Measurements from ENCODE around the gene COBL.

The COBL gene

DNA sequence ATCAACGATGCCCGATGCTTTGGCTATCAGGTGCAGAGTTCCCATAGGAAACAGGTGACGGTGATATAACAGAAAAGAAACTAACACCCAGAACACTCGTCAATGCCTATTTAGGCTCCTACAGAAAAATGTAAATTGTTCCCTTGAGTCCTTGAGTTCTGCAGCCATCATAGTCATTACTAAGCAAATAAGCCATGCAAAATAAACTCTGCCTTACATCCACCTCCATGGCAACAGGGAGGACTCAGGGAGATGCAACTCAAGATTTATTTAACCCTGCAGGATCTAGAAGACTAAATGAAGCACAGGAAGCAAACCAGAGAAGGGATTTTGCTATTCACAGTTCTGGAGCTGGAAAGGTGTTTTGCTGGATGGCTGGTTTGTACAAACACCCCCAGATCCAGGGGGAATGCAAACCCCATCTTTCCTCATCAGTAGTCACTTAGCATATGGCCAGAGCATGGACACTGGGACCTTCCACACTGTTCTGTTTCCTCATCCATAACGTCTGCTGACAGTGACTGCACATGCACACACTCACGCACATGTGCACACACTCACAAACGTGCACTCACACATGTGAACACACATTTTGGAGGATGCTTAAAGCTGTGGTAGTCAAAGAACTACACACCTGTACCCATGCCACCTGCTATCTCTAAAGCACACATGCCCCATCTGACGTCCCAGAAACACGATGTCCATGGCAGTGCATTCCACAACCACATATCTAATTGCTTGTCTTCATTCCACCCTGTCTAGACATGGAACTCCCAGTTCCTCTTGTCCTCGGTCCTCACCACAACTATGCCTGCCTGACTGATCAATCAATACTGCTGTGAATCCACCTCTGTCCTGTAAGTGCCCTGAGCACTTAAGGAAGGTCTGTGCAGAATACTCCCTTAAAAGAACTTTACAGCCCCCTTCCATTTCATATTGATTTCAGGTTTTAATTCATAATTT, 178.2 kb downstream of the COBL start:
- DNase-seq: peak; percentile 80

- DNase-seq: no peak
Measured at GRCh38 chr7:51135576-51135975, 181.0 kb downstream of the COBL start.

DNA sequence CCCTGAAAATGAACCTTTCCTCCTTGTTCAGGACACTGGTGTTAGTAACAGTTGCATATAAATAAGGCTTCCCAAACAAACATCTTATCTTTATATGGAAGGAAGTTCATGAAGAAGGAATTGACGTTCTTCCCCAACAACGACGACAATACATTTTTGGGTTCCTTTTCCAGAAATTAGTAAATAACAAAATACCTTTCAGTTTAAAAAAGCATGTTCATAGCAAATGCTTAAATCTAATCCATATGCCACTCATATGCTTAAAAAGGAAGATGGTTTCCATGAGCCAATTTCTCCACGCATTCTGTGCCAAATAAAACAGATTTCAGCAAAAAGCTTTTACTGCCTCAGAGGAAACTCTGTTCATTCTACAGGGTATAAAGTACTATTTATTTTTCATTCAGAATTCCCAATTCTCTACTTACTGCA, 182.6 kb downstream of the COBL start:
- DNase-seq: no peak

- DNase-seq: no peak
Measured at GRCh38 chr7:51132661-51133060, 183.9 kb downstream of the COBL start.

DNA sequence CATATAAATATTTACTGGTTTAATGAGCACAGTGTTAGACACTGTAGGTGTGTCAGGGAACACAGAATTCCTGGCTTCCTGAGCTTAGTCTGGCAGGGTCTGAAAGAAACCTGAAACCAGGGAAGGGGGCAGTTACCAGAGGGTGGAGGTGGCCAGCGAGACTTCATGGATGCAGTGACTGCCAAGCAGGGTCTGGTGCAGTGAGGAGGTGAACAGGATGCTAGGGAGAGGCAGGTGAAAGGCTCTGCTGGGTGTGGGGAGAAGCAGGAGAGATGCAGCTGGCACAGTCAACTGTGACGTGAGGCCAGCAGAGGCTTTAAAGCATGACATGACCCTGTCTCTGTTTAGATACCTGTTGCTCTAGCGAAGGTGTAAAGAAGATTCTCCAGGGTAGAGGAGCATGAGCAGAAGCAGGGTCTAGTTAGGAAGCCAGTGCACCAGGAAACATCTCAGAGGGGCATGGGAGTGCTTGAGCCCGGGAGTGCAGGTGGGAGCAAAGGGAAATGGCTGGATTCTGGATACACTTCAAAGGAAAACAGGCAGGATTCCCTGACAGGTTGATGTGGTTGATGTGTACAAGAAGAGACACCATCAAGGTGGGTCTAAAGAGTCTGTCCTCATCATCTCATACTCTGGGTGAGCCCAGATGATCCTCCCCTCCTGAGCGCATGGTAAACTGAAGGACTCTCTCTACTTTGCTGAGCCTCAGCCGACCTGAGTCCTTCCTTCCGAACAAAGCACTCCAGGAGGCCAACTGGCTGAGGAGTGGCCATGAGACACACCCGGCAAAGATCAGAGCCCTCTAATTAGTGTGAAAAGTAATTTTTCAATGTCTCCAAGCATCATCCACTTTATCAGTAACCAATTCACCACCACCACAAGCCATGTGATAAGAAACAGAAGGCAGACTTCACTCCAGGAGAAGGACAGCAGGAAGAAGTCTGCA, 186.8 kb downstream of the COBL start:
- no peak for DNase-seq

- no peak for DNase-seq
Measured at GRCh38 chr7:51128545-51129435, 187.8 kb downstream of the COBL start.

DNA sequence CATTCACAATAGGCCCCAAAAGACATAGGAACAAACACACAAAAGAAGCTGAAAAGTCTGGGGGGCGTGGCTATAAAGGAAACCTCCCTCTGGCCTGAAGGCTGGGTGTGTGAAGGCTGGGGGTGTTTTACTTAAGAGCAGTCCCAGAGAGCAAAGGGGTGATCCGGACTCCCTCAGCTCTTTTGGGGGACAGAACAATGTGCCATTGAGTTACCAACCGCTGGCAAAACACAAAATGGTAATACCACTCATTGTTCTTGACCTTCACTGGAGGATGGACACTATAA, 189.0 kb downstream of the COBL start:
- DNase-seq: no peak

DNA sequence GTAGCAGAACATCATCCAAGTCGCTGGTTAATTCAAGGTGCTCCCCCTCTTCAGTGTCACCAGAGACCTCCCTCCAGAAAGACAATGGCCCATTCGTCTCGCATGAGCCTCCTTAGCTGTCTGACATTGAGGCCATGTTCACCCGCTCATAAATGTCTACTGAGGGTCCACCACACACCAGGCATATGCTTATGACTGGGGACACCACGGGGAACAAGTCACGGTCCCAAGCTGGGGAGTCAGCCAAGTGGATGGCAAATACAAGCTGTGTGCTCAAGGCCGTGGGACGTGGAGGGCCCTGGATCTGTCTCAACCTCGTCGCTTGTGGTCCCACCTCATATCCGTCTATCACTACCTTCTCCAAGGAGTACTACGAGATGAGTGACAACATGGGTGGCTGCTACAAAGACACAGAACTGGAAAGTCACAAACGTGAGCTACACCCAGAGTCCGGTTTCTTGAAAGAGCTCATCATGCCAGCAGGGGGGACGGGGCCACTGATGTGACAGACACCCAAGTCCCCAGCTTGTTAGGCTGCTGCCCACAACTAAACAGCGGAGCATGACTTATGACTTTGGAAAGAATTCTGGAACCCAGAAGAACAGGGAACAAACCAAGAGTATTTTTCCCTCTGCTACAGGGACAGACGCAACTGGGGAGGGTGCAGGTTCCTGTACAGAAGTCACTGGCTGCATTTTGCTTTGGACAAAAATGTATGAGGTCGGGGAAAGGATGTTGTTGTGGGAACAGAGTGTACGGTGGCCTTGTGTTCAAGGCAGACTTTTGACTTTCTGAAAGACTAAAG, 189.6 kb downstream of the COBL start:
- DNase-seq: no peak

DNA sequence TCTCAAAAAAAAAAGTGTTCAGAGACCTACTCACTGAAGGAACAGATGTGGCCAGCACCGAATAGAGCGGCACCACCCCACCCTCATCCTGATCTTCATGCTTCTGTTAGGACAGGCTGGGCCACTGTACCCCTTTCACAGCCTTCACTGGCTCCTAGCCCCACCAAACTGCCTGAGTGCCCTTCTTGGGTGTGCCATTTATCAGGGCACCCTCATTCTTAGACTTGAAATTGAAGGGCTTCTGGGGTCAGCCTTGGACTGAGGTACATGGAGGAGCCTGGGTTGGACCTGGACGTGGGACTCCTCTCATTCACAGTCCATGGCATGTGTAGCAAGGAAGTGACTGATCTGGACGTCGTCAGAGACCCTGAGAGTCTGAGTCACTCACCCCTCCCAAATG, 190.3 kb downstream of the COBL start:
- DNase-seq: no peak

DNA sequence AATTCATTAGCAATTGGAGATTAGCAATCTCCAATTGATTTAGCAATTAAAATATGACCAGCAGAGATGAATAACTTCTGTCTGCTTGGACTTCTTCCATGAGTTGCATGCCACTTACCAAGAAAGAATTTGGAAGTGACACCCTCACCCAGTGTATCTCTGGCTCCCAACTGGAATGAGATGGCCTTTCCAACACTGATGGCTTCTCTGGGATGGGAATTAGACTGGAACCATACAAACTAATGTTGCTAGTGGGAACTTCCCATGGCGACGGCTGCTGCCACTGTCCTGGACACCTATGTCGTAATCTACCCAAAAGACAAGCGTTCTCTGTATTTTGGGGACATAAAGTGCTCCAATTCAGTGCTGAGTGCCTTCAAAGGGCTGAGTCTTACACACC, 192.3 kb downstream of the COBL start:
- DNase-seq: no peak

DNA sequence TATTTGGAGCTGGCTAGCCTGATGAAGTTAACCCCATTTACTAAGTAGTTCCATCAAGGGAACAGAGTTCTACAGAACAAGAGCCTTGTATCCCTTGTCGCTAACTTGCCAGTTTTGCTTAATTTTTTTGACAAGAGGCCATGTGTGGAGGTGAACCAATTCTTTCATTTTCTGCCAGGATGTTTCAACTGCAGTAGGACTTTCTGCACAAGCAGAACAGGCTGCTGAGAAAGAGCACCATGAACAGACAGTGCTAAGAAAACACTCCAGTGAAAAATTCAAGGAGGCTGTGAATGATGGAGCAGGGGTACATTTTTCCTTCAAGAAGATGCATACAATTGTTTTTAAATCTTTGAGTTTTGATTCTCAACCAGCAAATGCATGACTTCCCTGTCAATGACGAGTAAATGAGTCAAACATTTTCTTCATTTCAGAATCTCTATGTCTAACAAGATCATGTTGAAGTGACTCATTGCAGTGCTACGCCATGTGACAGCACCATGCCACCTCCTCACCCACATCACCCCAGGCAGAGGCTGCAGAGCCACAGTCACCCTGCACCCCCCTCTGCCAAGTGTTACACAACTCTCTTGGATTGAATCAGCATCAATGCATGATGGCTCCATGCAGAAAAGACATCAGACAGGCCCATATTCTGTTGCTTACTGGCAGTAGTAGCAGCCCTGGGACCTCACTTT, 193.1 kb downstream of the COBL start:
- DNase-seq: no peak

DNA sequence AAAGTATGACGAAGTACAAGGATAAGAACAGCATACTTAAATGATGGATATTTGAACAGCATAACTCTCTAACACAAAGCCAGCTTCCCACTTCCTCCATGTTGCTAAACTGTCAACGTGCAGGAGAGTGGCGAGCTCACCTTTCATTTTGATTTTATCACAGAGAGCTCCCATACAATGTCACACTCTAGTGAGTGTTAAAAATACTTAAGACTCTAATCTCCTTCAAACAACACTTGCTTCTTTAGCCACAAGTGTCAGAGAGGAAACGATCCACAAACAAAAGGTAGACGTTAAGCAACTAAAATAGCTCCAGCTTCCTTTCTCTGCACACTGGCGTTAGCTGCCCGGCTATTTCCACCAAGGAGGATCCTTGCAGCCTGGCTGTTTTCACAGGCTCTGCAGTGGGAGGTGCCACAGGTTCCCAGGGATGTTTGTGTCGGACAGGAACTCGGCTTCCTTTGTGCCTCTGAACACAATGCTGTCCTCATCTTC, 194.6 kb downstream of the COBL start:
- no peak for DNase-seq

DNA sequence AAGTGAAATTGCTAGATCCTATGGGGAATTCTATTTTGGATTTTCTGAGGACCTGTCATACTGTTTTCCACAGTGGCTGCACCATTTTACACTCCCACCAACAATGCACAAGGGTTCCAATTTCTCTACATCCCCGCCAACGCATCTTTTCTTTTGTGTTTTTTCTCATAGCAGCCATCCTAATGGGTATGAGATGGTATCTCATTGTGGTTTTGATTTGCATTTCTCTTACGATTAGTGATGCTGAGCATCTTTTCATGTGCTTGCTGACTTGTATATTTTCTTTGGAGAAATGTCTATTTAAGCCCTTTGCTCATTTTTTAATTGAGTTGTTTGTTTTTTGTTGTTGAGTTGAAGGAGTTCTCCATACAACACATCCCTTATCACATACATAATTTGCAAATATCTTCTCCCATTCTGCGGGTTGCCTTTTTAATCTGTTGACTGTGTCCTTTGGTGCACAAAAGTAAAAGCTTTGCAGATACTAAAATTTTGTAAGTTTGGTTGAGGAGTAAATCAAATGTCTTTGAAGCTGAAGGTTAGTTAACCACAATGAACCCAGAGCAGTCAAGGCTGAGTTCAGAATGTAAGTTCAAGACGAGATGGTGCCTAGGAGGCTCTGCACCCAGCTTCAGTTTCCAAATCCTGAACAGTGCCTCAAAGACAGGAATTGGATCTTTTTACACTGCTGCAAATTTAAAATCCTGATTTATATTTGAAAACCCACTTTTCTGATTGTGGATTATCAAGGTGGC, 195.4 kb downstream of the COBL start:
- DNase-seq: no peak

DNA sequence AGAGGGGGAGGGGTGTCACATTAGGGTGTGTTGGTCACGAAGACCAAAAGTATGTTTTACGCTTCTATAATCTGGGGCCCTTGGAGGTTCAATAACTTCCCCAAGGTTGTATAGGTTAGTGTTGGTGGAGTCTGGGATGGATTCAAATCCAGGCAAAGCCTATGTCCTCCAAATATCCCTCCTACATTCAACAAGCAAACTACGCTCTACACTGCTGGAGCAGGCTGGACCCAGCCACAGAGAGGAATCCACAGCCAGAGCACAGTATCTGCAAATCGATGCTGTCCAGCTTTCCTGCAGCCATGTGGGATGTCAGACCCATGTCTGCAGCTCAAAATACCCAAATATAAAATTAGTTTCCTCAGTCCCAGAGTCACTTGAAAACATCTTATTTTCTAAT, 198.0 kb downstream of the COBL start:
- DNase-seq: no peak

GRCh38 chr7:51114501-51114900, 202.1 kb downstream of the COBL start:
- no peak for DNase-seq

DNA sequence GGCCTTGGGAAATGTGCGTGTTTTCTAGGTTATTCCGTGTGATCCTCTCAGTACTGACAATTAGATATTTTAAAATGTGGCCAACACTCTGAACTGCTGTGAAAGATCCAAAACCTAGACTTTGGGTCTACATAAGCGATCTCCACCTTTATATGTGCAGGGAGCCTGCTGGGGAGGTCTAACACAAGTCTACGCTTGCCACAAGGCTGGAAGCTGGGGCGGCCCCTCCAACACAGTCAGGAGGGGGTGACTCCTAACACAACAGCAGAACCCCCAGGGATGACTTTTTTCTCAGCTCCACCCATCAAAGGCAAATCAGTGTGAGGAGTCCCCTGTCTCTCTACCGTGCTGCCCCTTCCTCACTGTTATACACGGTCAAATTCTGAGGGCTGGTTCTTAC, 202.6 kb downstream of the COBL start:
- no peak for DNase-seq

- DNase-seq: no peak
Measured at GRCh38 chr7:51113560-51113959, 203.0 kb downstream of the COBL start.

DNA sequence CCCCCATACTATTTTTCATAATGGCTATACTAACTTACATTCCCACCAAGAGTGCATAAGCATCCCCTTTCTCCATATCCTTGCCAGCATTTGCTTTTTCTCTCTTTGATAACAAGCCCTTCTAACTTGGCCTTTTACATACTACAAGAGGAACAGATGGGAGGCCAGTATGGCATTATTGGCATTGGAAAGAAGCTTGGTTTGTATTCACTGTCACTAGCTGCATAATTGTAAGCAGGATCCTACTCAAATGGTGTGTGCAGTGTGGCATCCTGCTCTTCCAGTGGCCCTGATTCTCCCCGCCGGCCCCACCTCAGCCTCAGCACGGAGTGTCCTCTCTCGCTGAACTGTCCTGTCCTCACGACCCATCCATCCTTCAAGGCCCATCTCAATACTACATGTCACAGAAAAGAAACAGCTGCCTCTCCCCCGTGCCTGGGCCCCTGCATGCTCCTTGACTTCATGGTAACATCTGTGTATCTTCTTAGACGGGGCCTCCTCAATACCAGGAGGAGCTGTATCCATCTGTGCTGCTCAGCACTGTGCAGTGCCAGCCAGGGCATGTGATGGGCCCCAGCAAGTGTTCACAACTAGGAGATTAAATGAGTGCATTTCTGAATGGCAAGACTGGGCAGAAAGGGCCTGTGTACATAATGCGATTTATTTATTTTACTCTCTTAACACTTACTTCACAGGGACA, 205.2 kb downstream of the COBL start:
- no peak for DNase-seq

GRCh38 chr7:51108134-51108533, 208.5 kb downstream of the COBL start:
- no peak for DNase-seq

GRCh38 chr7:51104278-51104677, 212.3 kb downstream of the COBL start:
- DNase-seq: no peak

Measured in NCI-H1092 (cell line).